GM12878 (cell line): ENCODE results near the gene CHRND.

Experiments
- BHLHE40 ChIP-seq, 2 experiments: fragments of 450-650 bp in 1 of 2; IDR thresholded peaks; 2 replicates each; pipeline ENCODE4 v1.6.1; 2011 to 2017; ENCODE audit warnings: low read depth in 2 of 2, borderline replicate concordance in 1 of 2, improper control_type of control experiment in 1 of 2, low read length in 1 of 2, mild to moderate bottlenecking in 1 of 2
- CBX5 ChIP-seq: sonication (generic); IDR thresholded peaks from 2 replicates; pipeline ENCODE4 v1.6.1; 2016; ENCODE audit warnings: low read depth, moderate library complexity, mild to moderate bottlenecking, inconsistent platforms
- CEBPB ChIP-seq, 2 experiments: fragments of 150-350 bp in 1 of 2; IDR thresholded peaks; 2 replicates each; pipeline ENCODE4 v1.6.1; 2012 to 2014; ENCODE audit warnings: low read depth in 2 of 2, low read length in 2 of 2, borderline replicate concordance in 1 of 2, inconsistent platforms in 1 of 2
- EP300 ChIP-seq, 2 experiments: fragments of 150-350 bp in 1 of 2; IDR thresholded peaks; 2 replicates each; pipeline ENCODE4 v1.6.1; 2011 to 2012; ENCODE audit warnings: low read depth in 2 of 2, low read length in 2 of 2, borderline replicate concordance in 1 of 2, improper control_type of control experiment in 1 of 2, inconsistent platforms in 1 of 2; ENCODE audit not compliant: control insufficient read depth in 1 of 2
- RAD21 ChIP-seq: IDR thresholded peaks from 2 replicates; pipeline ENCODE4 v1.6.1; 2011; ENCODE audit warnings: mild to moderate bottlenecking, low read depth, low read length, moderate library complexity; ENCODE audit not compliant: insufficient read depth
- RFX5 ChIP-seq: IDR thresholded peaks from 2 replicates; pipeline ENCODE4 v1.6.1; 2011; ENCODE audit warnings: low read depth, low read length, improper control_type of control experiment
- ZNF217 ChIP-seq: fragments of 450-650 bp; IDR thresholded peaks from 2 replicates; pipeline ENCODE4 v1.6.1; 2017; ENCODE audit warnings: antibody characterized with exemption, mild to moderate bottlenecking
- TF ChIP-seq, protein P1 (sequence below), 3 experiments: IDR thresholded peaks in 2 of 3; conservative IDR thresholded peaks in 1 of 3; 2 replicates each; pipeline ENCODE4 v1.5.1; 2011; ENCODE audit warnings: low read depth in 3 of 3, low read length in 3 of 3, mild to moderate bottlenecking in 3 of 3, control low read depth in 2 of 3, moderate library complexity in 2 of 3, inconsistent platforms in 1 of 3, mixed read lengths in 1 of 3; ENCODE audit not compliant: control insufficient read depth in 2 of 3, insufficient read depth in 1 of 3; ENCODE audit errors: extremely low read depth in 1 of 3
- TF ChIP-seq, protein P2 (sequence below): fragments of 450-650 bp; IDR thresholded peaks from 2 replicates; pipeline ENCODE4 v1.6.1; 2014; ENCODE audit warnings: mild to moderate bottlenecking

DNA sequence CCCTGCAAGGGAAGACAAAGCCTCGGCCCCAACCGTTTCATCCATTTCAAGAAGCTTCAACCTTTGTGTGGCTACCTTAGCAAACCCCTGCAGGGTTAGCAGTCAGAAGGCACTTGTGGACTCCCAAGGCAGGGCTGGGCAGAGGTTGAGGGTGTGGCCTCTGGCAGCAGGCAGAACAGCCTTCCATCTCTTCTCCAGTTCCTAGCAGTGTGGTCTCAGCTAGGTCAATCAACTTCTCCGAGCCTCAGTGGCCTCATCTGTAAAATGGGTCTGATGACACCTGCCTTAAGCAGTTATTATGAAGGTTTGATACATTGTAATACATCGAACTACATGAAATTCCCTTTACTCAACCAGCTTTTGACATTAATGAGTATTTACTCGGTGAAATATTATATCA lies 12.6 kb upstream of the CHRND start:
- TF ChIP-seq, protein P1, sequence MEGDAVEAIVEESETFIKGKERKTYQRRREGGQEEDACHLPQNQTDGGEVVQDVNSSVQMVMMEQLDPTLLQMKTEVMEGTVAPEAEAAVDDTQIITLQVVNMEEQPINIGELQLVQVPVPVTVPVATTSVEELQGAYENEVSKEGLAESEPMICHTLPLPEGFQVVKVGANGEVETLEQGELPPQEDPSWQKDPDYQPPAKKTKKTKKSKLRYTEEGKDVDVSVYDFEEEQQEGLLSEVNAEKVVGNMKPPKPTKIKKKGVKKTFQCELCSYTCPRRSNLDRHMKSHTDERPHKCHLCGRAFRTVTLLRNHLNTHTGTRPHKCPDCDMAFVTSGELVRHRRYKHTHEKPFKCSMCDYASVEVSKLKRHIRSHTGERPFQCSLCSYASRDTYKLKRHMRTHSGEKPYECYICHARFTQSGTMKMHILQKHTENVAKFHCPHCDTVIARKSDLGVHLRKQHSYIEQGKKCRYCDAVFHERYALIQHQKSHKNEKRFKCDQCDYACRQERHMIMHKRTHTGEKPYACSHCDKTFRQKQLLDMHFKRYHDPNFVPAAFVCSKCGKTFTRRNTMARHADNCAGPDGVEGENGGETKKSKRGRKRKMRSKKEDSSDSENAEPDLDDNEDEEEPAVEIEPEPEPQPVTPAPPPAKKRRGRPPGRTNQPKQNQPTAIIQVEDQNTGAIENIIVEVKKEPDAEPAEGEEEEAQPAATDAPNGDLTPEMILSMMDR (IDR thresholded peaks at IDR 0.05 in 2 of 3, conservative IDR thresholded peaks at IDR 0.05 in 1 of 3; ENCODE audit: control insufficient read depth in 2 of 3, extremely low read depth in 1 of 3, insufficient read depth in 1 of 3, low read depth in 3 of 3, low read length in 3 of 3): no peak
- TF ChIP-seq RFX5 (no peak), RAD21 (no peak), EP300 (IDR thresholded peaks at IDR 0.05; ENCODE audit: borderline replicate concordance in 1 of 2, control insufficient read depth in 1 of 2, low read depth in 2 of 2, low read length in 2 of 2) (no peak), ZNF217 (no peak), CEBPB (IDR thresholded peaks at IDR 0.05; ENCODE audit: borderline replicate concordance in 1 of 2, low read depth in 2 of 2, low read length in 2 of 2) (no peak), CBX5 (no peak), BHLHE40 (IDR thresholded peaks at IDR 0.05; ENCODE audit: borderline replicate concordance in 1 of 2, low read depth in 2 of 2, low read length in 1 of 2) (no peak)
- TF ChIP-seq, protein P2, sequence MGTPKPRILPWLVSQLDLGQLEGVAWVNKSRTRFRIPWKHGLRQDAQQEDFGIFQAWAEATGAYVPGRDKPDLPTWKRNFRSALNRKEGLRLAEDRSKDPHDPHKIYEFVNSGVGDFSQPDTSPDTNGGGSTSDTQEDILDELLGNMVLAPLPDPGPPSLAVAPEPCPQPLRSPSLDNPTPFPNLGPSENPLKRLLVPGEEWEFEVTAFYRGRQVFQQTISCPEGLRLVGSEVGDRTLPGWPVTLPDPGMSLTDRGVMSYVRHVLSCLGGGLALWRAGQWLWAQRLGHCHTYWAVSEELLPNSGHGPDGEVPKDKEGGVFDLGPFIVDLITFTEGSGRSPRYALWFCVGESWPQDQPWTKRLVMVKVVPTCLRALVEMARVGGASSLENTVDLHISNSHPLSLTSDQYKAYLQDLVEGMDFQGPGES: no peak
